Measurements from ENCODE around the gene FCHSD1. TPM values are rescaled to one million over a fixed set of nuclear protein-coding genes. Genes with fewer than 3 reads are reported as not detected.

FCHSD1 gene
- total RNA-seq, 4 donors from 2014 or later = 15.2 to 28.3 (median 22.7) TPM

GRCh38 chr5:141636413-141637122 lies 14.7 kb downstream of the FCHSD1 start, which contains the start of the genes HDAC3 and RELL2:
HDAC3 (minus strand) TSS chr5:141636849; CDS start chr5:141636790, 59 bp downstream.
RELL2 (plus strand) TSS chr5:141636997; CDS start chr5:141638226, 1,229 bp downstream.
- peak within 1 kb of the TSS; percentile 70 to 99 (median 76) for H3K4me3 ChIP-seq (replicated peaks in 1 of 3)
- peak; percentile 91 to 92 for DNase-seq
- no peaks in the 10 kb centered on the region for H3K9me3 ChIP-seq
- peaks cover 30 to 34% of the 10 kb centered on the region in 2 donors for H3K4me1 ChIP-seq
- peak within 1 kb of the TSS in 2 of 3 donors; percentile 32 to 50 for H3K27ac ChIP-seq
- WGBS, 2 donors = 0 to 3% methylated on average over 13 to 20 of the region's 55 CpGs
- no peaks in the 10 kb centered on the region for H3K27me3 ChIP-seq
- no peak for TF ChIP-seq CTCF (IDR thresholded peaks at IDR 0.05)
- TF ChIP-seq POLR2A (IDR thresholded peaks at IDR 0.05) = peak; percentile 62 to 95
- intact Hi-C loops (cut with DNase I) = no loop called here
- H3K36me3 ChIP-seq = no peaks in the 10 kb centered on the region

- no peaks in the 10 kb centered on the region for H3K27me3 ChIP-seq
- H3K27ac ChIP-seq = peak overlapping the region in 1 of 3 donors; percentile 50
- H3K36me3 ChIP-seq = no peaks in the 10 kb centered on the region
- DNase-seq = no peak
- WGBS, 2 donors = 2 to 15% methylated on average over 4 of the region's 4 CpGs
- no peaks in the 10 kb centered on the region for H3K9me3 ChIP-seq
- TF ChIP-seq CTCF (IDR thresholded peaks at IDR 0.05) = no peak
- no peak for TF ChIP-seq POLR2A (IDR thresholded peaks at IDR 0.05)
- intact Hi-C loops (cut with DNase I) = no loop called here
- peaks cover 30 to 34% of the 10 kb centered on the region in 2 donors for H3K4me1 ChIP-seq
- peak overlapping the region; percentile 70 to 99 (median 76) for H3K4me3 ChIP-seq (replicated peaks in 1 of 3)
These were observed 15.2 kb downstream of the FCHSD1 start for GRCh38 chr5:141636106-141636412.

- no peaks in the 10 kb centered on the region for H3K36me3 ChIP-seq
- no peaks in the 10 kb centered on the region for H3K9me3 ChIP-seq
- peak overlapping the region; percentile 70 to 99 (median 76) for H3K4me3 ChIP-seq (replicated peaks in 1 of 3)
- intact Hi-C loops (cut with DNase I) = no loop called here
- 76 to 80% methylated on average over 7 of the region's 7 CpGs for WGBS, 2 donors
- no peak for DNase-seq
- no peak overlapping the region for H3K27ac ChIP-seq
- no peaks in the 10 kb centered on the region for H3K27me3 ChIP-seq
- no peak for TF ChIP-seq POLR2A (IDR thresholded peaks at IDR 0.05)
- TF ChIP-seq CTCF (IDR thresholded peaks at IDR 0.05) = no peak
- peaks cover 30 to 34% of the 10 kb centered on the region in 2 donors for H3K4me1 ChIP-seq
These were observed 15.6 kb downstream of the FCHSD1 start for GRCh38 chr5:141635646-141636045.

GRCh38 chr5:141634720-141635119 lies 16.5 kb downstream of the FCHSD1 start:
- peaks cover 27 to 30% of the 10 kb centered on the region in 2 donors for H3K4me1 ChIP-seq
- no peak for DNase-seq

More at GRCh38 chr5:141634720-141635119, 16.5 kb downstream of the FCHSD1 start:
- 92 to 94% methylated on average over 6 of the region's 6 CpGs for WGBS, 2 donors
- Histone ChIP-seq H3K27ac (no peak overlapping the region), H3K4me3 (replicated peaks in 1 of 3) (no peak overlapping the region), H3K27me3 (no peaks in the 10 kb centered on the region), H3K36me3 (no peaks in the 10 kb centered on the region), H3K9me3 (no peaks in the 10 kb centered on the region)
- intact Hi-C loops (cut with DNase I) = no loop called here
- TF ChIP-seq CTCF (IDR thresholded peaks at IDR 0.05) (no peak), POLR2A (IDR thresholded peaks at IDR 0.05) (no peak)

All from thyroid gland (tissue), 4 donors.